Common myeloid progenitor, CD34-positive (primary cell): ENCODE measurements around the gene TTYH2.

Experiments used
- CTCF ChIA-PET: fragments of 350-600 bp; sonication (Branson Sonifier 250); formaldehyde crosslinking; loops from one replicate; lab custom pipeline; 2021; ENCODE audit warnings: antibody characterized with exemption; lab: Charles Lee
- POLR2A ChIA-PET: fragments of 350-600 bp; sonication (Branson Sonifier 250); formaldehyde crosslinking; loops from one replicate; lab custom pipeline; 2021; ENCODE audit warnings: antibody characterized with exemption; lab: Charles Lee
- DNase-seq, 3 donors: peaks; one replicate each; pipeline versions ENCODE4 v3.0.0 to v3.0.0-alpha.2; 2013
- H3K27ac ChIP-seq, 2 experiments: 1 replicate in 1 of 2; 2 replicates in 1 of 2; pipeline ENCODE4 v1.7.0; 2013; ENCODE audit warnings: inconsistent platforms in 2 of 2, low read length in 2 of 2, mild to moderate bottlenecking in 2 of 2, low read depth in 1 of 2, moderate library complexity in 1 of 2; ENCODE audit not compliant: severe bottlenecking in 2 of 2, insufficient read depth in 1 of 2, poor library complexity in 1 of 2
- H3K27me3 ChIP-seq, 5 experiments: replicated peaks in 2 of 5; 1 replicate in 3 of 5; 2 replicates in 2 of 5; pipeline versions ENCODE4 v1.6.1 to v1.7.0; 2013; ENCODE audit warnings: low read length in 4 of 5, mild to moderate bottlenecking in 2 of 5, moderate library complexity in 2 of 5, inconsistent platforms in 1 of 5; ENCODE audit not compliant: insufficient read depth in 5 of 5, control insufficient read depth in 4 of 5
- H3K36me3 ChIP-seq, 4 experiments: 1 replicate in 2 of 4; 2 replicates in 2 of 4; pipeline versions ENCODE4 v1.6.1 to v1.7.0; 2013; ENCODE audit warnings: low read length in 3 of 4, control low read depth in 1 of 4, mild to moderate bottlenecking in 1 of 4; ENCODE audit not compliant: control insufficient read depth in 4 of 4, insufficient read depth in 4 of 4
- H3K4me1 ChIP-seq, 4 experiments: 1 replicate in 3 of 4; 2 replicates in 1 of 4; pipeline versions ENCODE4 v1.6.1 to v1.7.1; 2013; ENCODE audit warnings: low read length in 3 of 4, mild to moderate bottlenecking in 3 of 4, control low read depth in 1 of 4, inconsistent platforms in 1 of 4, moderate library complexity in 1 of 4; ENCODE audit not compliant: control insufficient read depth in 4 of 4, insufficient read depth in 4 of 4; ENCODE audit errors: control extremely low read depth in 1 of 4
- H3K4me3 ChIP-seq, 7 experiments: 1 replicate in 4 of 7; 2 replicates in 3 of 7; pipeline versions ENCODE4 v1.5.1 to v1.7.0; 2013; ENCODE audit warnings: mild to moderate bottlenecking in 7 of 7, low read length in 6 of 7, moderate library complexity in 6 of 7, inconsistent platforms in 2 of 7, low read depth in 2 of 7, control low read depth in 1 of 7; ENCODE audit not compliant: insufficient read depth in 4 of 7, control insufficient read depth in 1 of 7; ENCODE audit errors: extremely low read depth in 1 of 7
- H3K9me3 ChIP-seq, 5 experiments: 1 replicate in 4 of 5; 2 replicates in 1 of 5; pipeline versions ENCODE4 v1.6.1 to v1.7.1; 2013; ENCODE audit warnings: low read length in 4 of 5, mild to moderate bottlenecking in 2 of 5, inconsistent platforms in 1 of 5, low read depth in 1 of 5, moderate library complexity in 1 of 5; ENCODE audit not compliant: control insufficient read depth in 4 of 5, insufficient read depth in 2 of 5; ENCODE audit errors: control extremely low read depth in 1 of 5
- WGBS: methylation state at CpG from one replicate; pipeline ENCODE4 v1.1.5; 2013; ENCODE audit not compliant: insufficient coverage; 5-methylcytosine and 5-hydroxymethylcytosine counted together

Gene TTYH2

GRCh38 chr17:74288785-74289184 lies 75.4 kb downstream of the TTYH2 start:
- H3K27me3 ChIP-seq = peaks cover 0 to 5% (median 0%) of the 10 kb centered on the region in 5 experiments
- no peak for DNase-seq
- H3K27ac ChIP-seq = no peak overlapping the region
- no peaks in the 10 kb centered on the region for H3K9me3 ChIP-seq
- ChIA-PET POLR2A (no interaction called here), CTCF (interaction anchor here (0.7 to 1.4 kb wide), 3 partner anchors 10 to 68 kb away, joined by 3 to 4 read pairs (median 3); no protein-coding TSS in a partner anchor)
- H3K36me3 ChIP-seq = no peaks in the 10 kb centered on the region
- no peak overlapping the region for H3K4me3 ChIP-seq
- WGBS = 100% methylated on average over 5 of the region's 5 CpGs
- H3K4me1 ChIP-seq = peaks cover 0 to 7% (median 5%) of the 10 kb centered on the region in 4 experiments

- CTCF ChIA-PET = interaction anchor here (1.1 kb wide), 1 partner anchor 10 kb away, joined by 6 read pairs; no protein-coding TSS in a partner anchor
- H3K27ac ChIP-seq = no peak overlapping the region
- no peaks in the 10 kb centered on the region for H3K36me3 ChIP-seq
- H3K27me3 ChIP-seq = peaks cover 0 to 5% (median 0%) of the 10 kb centered on the region in 5 experiments
- H3K4me3 ChIP-seq = no peak overlapping the region
- peaks cover 0 to under 1% (median 0%) of the 10 kb centered on the region in 5 experiments for H3K9me3 ChIP-seq
- WGBS = 76% methylated on average over 10 of the region's 11 CpGs
- DNase-seq = no peak
- POLR2A ChIA-PET = no interaction called here
- H3K4me1 ChIP-seq = peaks cover 0 to 6% (median 4%) of the 10 kb centered on the region in 4 experiments
Measured at GRCh38 chr17:74289688-74290087, 76.3 kb downstream of the TTYH2 start.

GRCh38 chr17:74290340-74290739 lies 77.0 kb downstream of the TTYH2 start:
- Histone ChIP-seq H3K27ac (no peak overlapping the region), H3K36me3 (no peaks in the 10 kb centered on the region), H3K27me3 (peaks cover 0 to 2% (median 0%) of the 10 kb centered on the region in 5 experiments), H3K4me3 (no peak overlapping the region), H3K4me1 (no peaks in the 10 kb centered on the region), H3K9me3 (peaks cover 0 to 2% (median 0%) of the 10 kb centered on the region in 5 experiments)
- WGBS = 97% methylated on average over 9 of the region's 11 CpGs
- ChIA-PET POLR2A (interaction anchor here (0.7 kb wide), 1 partner anchor 78 kb away, joined by 3 read pairs; no protein-coding TSS in a partner anchor), CTCF (interaction anchor here (1.1 to 1.5 kb wide), 2 partner anchors 10 to 19 kb away, joined by 3 to 6 read pairs; no protein-coding TSS in a partner anchor)
- DNase-seq = no peak

GRCh38 chr17:74292495-74292894 lies 79.1 kb downstream of the TTYH2 start:
- no peak overlapping the region for H3K27ac ChIP-seq
- no peak for DNase-seq
- ChIA-PET POLR2A (no interaction called here), CTCF (no interaction called here)
- H3K4me3 ChIP-seq = no peak overlapping the region
- H3K36me3 ChIP-seq = no peaks in the 10 kb centered on the region
- H3K27me3 ChIP-seq = no peaks in the 10 kb centered on the region
- peaks cover 0 to 5% (median 0%) of the 10 kb centered on the region in 4 experiments for H3K4me1 ChIP-seq
- H3K9me3 ChIP-seq = peaks cover 0 to 3% (median 0%) of the 10 kb centered on the region in 5 experiments
- 98% methylated on average over 9 of the region's 10 CpGs for WGBS

GRCh38 chr17:74295625-74296547 lies 82.5 kb downstream of the TTYH2 start:
- Histone ChIP-seq H3K9me3 (peaks cover 0 to 3% (median 0%) of the 10 kb centered on the region in 5 experiments), H3K27me3 (no peaks in the 10 kb centered on the region), H3K4me1 (peaks cover 0 to 5% (median 0%) of the 10 kb centered on the region in 4 experiments), H3K36me3 (no peaks in the 10 kb centered on the region), H3K4me3 (no peak overlapping the region), H3K27ac (peak overlapping the region in 1 of 2 experiments; percentile 44)
- CTCF ChIA-PET = interaction anchor here (0.8 to 4.8 kb wide), 26 partner anchors 9 to 161 kb away, joined by 3 to 31 read pairs (median 4); partner anchors contain the start of gene TTYH2
- WGBS = 85% methylated on average over 8 of the region's 10 CpGs
- POLR2A ChIA-PET = interaction anchor here (0.7 kb wide), 1 partner anchor 74 kb away, joined by 3 read pairs; no protein-coding TSS in a partner anchor
- no peak for DNase-seq

GRCh38 chr17:74296548-74296936 lies 83.2 kb downstream of the TTYH2 start:
- Histone ChIP-seq H3K36me3 (no peaks in the 10 kb centered on the region), H3K9me3 (peaks cover 0 to 3% (median 0%) of the 10 kb centered on the region in 5 experiments), H3K27ac (peak overlapping the region in 1 of 2 experiments; percentile 44), H3K4me1 (peaks cover 0 to 8% (median 0%) of the 10 kb centered on the region in 4 experiments), H3K27me3 (no peaks in the 10 kb centered on the region), H3K4me3 (no peak overlapping the region)
- peak; percentile 82 to 88 (median 84) for DNase-seq
- ChIA-PET POLR2A (no interaction called here), CTCF (interaction anchor here (0.8 to 4.8 kb wide), 23 partner anchors 9 to 161 kb away, joined by 3 to 31 read pairs (median 4); partner anchors contain the start of gene TTYH2)
- WGBS = 2% methylated on average over 5 of the region's 5 CpGs
